BJ (cell line): Measurements from ENCODE around the gene CUBN. TPM values are rescaled to one million over a fixed set of nuclear protein-coding genes. Genes with fewer than 3 reads are reported as not detected.
A peak's percentile ranks its signal among the peaks of the same experiment; 100 is the strongest.

ENCODE experiments used
- CTCF ChIA-PET: fragments of 350-600 bp; formaldehyde crosslinking; extraction: SDS; loops from one replicate; lab custom pipeline; 2021; ENCODE audit warnings: antibody characterized with exemption, inconsistent platforms; lab: Yijun Ruan, JAX
- POLR2A ChIA-PET: fragments of 300-600 bp; sonication (Branson Sonifier 250); formaldehyde crosslinking; extraction: SDS; loops from one replicate; lab custom pipeline; 2021; ENCODE audit warnings: antibody characterized with exemption; lab: Charles Lee
- DNase-seq: peaks from one replicate; pipeline ENCODE4 v3.0.0-alpha.2; 2011; ENCODE audit warnings: low read depth
- H3K27me3 ChIP-seq: 2 replicates; pipeline ENCODE4 v1.6.0; 2011; ENCODE audit warnings: low read length; ENCODE audit not compliant: control insufficient read depth, insufficient read depth
- H3K36me3 ChIP-seq: 2 replicates; pipeline ENCODE4 v1.5.1; 2011; ENCODE audit warnings: low read length; ENCODE audit not compliant: control insufficient read depth, insufficient read depth
- H3K4me3 ChIP-seq: 2 replicates; pipeline ENCODE4 v1.5.1; 2011; ENCODE audit warnings: low read depth, mild to moderate bottlenecking, control low read depth, low read length
- polyA plus RNA-seq: library from polyadenylated mRNA; depleted of rRNA; stranded (reverse); fragments of >200 nt; gene quantifications from 2 replicates; pipeline ENCODE4 v1.2.3, GENCODE V29; 2011
- TF ChIP-seq, protein P1 (sequence below): IDR thresholded peaks from 2 replicates; pipeline ENCODE4 v1.5.1; 2011; ENCODE audit warnings: low read depth, mild to moderate bottlenecking, control low read depth, inconsistent platforms, low read length, moderate library complexity; ENCODE audit not compliant: insufficient read depth

The CUBN gene
- polyA plus RNA-seq, 1 experiment = 0.39 TPM

DNA sequence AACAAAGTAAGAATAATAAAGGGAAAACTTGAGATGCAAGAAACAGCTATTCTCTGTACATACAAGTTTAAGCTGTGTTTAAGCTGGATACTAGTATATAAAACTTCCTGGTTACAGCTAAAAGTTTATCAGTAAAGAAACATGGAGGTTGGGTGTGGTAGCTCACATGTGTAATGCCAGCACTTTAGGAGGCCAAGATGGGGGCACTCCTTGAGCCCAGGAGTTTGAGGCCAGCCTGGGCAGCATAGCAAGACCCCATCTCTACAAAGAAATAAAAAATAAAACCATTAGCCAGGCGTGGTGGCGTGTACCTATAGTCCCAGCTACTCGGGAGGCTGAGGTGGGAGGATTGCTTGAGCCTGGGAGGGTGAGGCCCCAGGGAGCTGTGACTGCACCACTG is 315.6 kb downstream of the CUBN start:
- no peak for DNase-seq
- Histone ChIP-seq H3K27me3 (no peaks in the 10 kb centered on the region), H3K4me3 (no peak overlapping the region), H3K36me3 (0 out of 2 replicates have a peak, but pooled peaks cover 1% of the 10 kb centered on the region)
- CTCF ChIA-PET = interaction anchor here (2.0 kb wide), 1 partner anchor 14 kb away, joined by 5 read pairs; no protein-coding TSS in a partner anchor
- TF ChIP-seq, protein P1, sequence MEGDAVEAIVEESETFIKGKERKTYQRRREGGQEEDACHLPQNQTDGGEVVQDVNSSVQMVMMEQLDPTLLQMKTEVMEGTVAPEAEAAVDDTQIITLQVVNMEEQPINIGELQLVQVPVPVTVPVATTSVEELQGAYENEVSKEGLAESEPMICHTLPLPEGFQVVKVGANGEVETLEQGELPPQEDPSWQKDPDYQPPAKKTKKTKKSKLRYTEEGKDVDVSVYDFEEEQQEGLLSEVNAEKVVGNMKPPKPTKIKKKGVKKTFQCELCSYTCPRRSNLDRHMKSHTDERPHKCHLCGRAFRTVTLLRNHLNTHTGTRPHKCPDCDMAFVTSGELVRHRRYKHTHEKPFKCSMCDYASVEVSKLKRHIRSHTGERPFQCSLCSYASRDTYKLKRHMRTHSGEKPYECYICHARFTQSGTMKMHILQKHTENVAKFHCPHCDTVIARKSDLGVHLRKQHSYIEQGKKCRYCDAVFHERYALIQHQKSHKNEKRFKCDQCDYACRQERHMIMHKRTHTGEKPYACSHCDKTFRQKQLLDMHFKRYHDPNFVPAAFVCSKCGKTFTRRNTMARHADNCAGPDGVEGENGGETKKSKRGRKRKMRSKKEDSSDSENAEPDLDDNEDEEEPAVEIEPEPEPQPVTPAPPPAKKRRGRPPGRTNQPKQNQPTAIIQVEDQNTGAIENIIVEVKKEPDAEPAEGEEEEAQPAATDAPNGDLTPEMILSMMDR = no peak
- POLR2A ChIA-PET = no interaction called here

DNA sequence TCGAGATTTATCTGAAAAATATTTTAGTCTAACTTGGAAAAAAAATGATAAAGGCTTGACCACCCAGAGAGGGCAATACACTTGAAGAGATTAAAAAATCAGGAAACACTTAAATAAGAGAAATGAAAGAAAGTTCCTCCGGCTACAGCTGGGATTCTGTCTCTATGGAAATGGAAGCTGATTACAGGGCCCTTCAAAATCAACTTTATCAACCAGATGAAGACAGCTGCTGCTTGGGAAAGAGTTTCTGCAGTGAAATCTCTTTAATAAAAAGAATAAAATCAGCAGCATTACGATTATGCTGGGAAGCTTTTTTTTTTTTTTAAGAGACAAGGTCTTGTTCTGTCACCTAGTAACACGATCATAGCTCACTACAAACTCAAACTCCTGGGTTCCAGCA is 316.9 kb downstream of the CUBN start:
- POLR2A ChIA-PET = no interaction called here
- no peak overlapping the region for H3K4me3 ChIP-seq
- TF ChIP-seq, protein P1 = no peak
- CTCF ChIA-PET = interaction anchor here (2.0 kb wide), 1 partner anchor 16 kb away, joined by 5 read pairs; no protein-coding TSS in a partner anchor
- H3K36me3 ChIP-seq = 0 out of 2 replicates have a peak, but pooled peaks cover 2% of the 10 kb centered on the region
- H3K27me3 ChIP-seq = no peaks in the 10 kb centered on the region
- no peak for DNase-seq

DNA sequence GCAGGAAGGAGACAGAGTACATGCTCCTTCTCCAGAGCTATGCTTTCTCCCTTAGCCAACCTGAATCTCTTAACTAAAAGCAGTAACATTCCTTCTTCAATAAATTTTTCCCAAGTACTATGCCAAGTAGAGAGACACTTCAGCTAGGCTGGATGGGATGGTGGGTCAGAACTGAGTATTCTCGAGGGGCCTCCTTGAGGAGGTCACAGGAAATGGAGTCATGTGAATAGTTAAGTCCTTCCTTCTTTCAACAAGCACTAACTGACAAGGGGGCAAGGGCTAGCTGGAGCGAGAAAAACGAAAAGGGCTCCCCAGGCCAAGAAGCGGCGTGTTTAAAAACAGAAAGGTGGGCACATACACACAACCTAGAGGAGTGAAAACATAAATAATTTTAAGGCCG is 317.8 kb downstream of the CUBN start:
- ChIA-PET CTCF (no interaction called here), POLR2A (no interaction called here)
- no peak for DNase-seq
- Histone ChIP-seq H3K36me3 (peaks cover 2% of the 10 kb centered on the region; the same call in 1 of the 2 replicates), H3K4me3 (no peak overlapping the region), H3K27me3 (no peaks in the 10 kb centered on the region)
- TF ChIP-seq, protein P1 = no peak

DNA sequence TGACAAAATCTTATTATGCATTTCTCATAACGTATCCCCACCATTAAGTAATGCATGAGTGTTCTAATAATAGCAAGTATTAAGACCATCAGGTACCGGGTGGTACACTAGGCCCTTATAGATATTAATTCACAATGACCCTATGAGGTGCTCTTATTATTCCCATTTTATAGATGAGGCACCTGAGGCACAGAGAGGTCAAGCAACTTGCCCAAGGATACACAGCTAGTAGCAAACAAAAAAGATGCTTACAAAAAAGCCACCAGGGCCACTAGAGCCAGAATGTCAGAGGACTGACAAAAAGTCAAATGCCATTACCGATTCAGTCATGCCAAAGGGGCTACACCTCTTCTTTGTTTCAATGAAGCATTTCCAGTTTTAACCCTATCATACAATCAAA is 318.3 kb downstream of the CUBN start:
- POLR2A ChIA-PET = no interaction called here
- CTCF ChIA-PET = no interaction called here
- Histone ChIP-seq H3K4me3 (no peak overlapping the region), H3K36me3 (peaks cover 2% of the 10 kb centered on the region; the same call in 1 of the 2 replicates), H3K27me3 (no peaks in the 10 kb centered on the region)
- no peak for DNase-seq
- TF ChIP-seq, protein P1 = no peak

DNA sequence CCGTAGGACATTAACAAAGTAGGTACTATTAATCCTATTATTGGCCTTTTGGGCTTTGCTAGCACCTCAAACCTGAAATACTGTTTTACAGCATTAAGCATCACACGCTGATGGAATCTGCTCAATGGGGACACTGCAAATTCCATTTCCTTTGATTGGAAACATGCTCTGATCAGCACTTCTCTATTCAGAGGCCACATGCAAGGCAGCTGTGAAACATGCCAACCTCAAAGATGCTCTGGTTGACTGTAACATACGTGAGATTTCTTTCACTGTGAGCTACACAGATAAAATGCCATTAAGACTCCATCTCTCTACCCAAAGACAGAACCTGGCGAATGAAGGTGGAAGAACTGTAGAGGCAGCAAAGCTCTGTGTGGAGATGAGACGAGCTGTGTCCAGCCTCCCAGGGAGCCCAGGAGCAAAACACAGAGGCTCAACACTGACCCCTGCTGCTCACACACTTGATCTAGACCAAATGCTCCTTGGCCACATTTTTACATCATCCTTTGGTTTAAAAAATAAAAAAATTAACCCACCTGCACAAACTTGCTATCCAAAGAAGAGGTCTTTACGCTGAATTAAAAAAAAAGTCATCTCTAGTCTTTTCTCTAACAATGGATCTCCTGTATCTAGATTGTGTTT is 320.4 kb downstream of the CUBN start:
- Histone ChIP-seq H3K4me3 (no peak overlapping the region), H3K27me3 (no peaks in the 10 kb centered on the region), H3K36me3 (peaks cover 2% of the 10 kb centered on the region; the same call in 1 of the 2 replicates)
- ChIA-PET POLR2A (no interaction called here), CTCF (interaction anchor here (0.6 to 1.3 kb wide), 2 partner anchors 910 to 1511 kb away, joined by 3 read pairs; no protein-coding TSS in a partner anchor)
- TF ChIP-seq, protein P1 = peak; percentile 53
- DNase-seq = no peak
